ENCODE measurements around the gene HDAC1.

GRCh38 chr1:32275424-32275823 lies 16.5 kb upstream of the HDAC1 start:
- TF ChIP-seq CTCF (IDR thresholded peaks at IDR 0.05) = no peak
- TF ChIP-seq ZFX (IDR thresholded peaks at IDR 0.05; ENCODE audit: borderline replicate concordance) = no peak
